K562 (cell line): ENCODE measurements around the gene VEGFB. TPM values are rescaled to one million over a fixed set of nuclear protein-coding genes. Genes with fewer than 3 reads are reported as not detected.
A peak's percentile ranks its signal among the peaks of the same experiment; 100 is the strongest.

ENCODE experiments used
- ATAC-seq: fragments of 200-7000 bp; cut with Tn5 transposase; 3 replicates; pipeline ENCODE4 v1.9.1; 2020; ENCODE audit warnings: moderate library complexity
- BruUV-seq: library from RNA; stranded (reverse); fragments of 400-500 nt; replicated peaks from 2 replicates; lab custom pipeline; 2021; lab: Mats Ljungman, UMichigan
- CTCF ChIA-PET: fragments of 300-600 bp; formaldehyde crosslinking; extraction: SDS; loops from one replicate; lab custom pipeline; 2021; ENCODE audit warnings: low intra/inter-chr PET ratio; lab: Yijun Ruan, JAX
- POLR2A ChIA-PET: fragments of 300-600, 350-650 bp; sonication (Branson Sonifier 250); formaldehyde crosslinking; extraction: SDS; loops from one replicate; lab custom pipeline; 2021; ENCODE audit warnings: antibody characterized with exemption, inconsistent platforms; lab: Yijun Ruan, JAX
- DNase-seq, 4 experiments: peaks; one replicate each; pipeline versions ENCODE4 v3.0.0 to v3.0.0-alpha.2; 2011 to 2018; ENCODE audit warnings: low spot score in 3 of 4, mixed read lengths in 3 of 4; ENCODE audit errors: extremely low read depth in 1 of 4
- FAIRE-seq: peaks from 2 replicates; lab custom pipeline; 2011; peaks lifted over from hg19 to GRCh38; lab: Jason Lieb, UNC
- H2AFZ ChIP-seq: 2 replicates; pipeline ENCODE4 v1.6.0; 2011; ENCODE audit warnings: low read depth, low read length, control low read depth, inconsistent platforms
- H3K27ac ChIP-seq: fragments of 200-600 bp; 3 replicates; pipeline ENCODE4 v1.8.0; 2011; ENCODE audit warnings: low read depth, mild to moderate bottlenecking, control low read depth, inconsistent platforms, low read length, moderate library complexity, mixed read lengths; ENCODE audit errors: extremely low read depth
- H3K27me3 ChIP-seq, 2 experiments: fragments of 300-600 bp in 1 of 2; 2 replicates in 1 of 2; 3 replicates in 1 of 2; pipeline versions ENCODE4 v1.6.0 to v1.8.0; 2011; ENCODE audit warnings: inconsistent platforms in 2 of 2, low read length in 2 of 2, mild to moderate bottlenecking in 1 of 2, mixed read lengths in 1 of 2, moderate library complexity in 1 of 2; ENCODE audit not compliant: control insufficient read depth in 2 of 2, insufficient read depth in 2 of 2
- H3K36me3 ChIP-seq: fragments of 300-600 bp; 3 replicates; pipeline ENCODE4 v1.8.0; 2011; ENCODE audit warnings: mild to moderate bottlenecking, low read length, inconsistent platforms; ENCODE audit not compliant: control insufficient read depth, insufficient read depth
- H3K4me1 ChIP-seq, 2 experiments: fragments of 200-600 bp in 1 of 2; replicated peaks in 1 of 2; 2 replicates in 1 of 2; 3 replicates in 1 of 2; pipeline versions ENCODE4 v1.5.1 to v1.8.0; 2011; ENCODE audit warnings: inconsistent platforms in 2 of 2, low read length in 2 of 2, mild to moderate bottlenecking in 1 of 2, mixed read lengths in 1 of 2, moderate library complexity in 1 of 2; ENCODE audit not compliant: control insufficient read depth in 2 of 2, insufficient read depth in 2 of 2
- H3K4me2 ChIP-seq: 2 replicates; pipeline ENCODE4 v1.6.1; 2011; ENCODE audit warnings: low read length, control low read depth, inconsistent platforms, mixed read lengths; ENCODE audit not compliant: insufficient read depth
- H3K4me3 ChIP-seq: fragments of 200-600 bp; sonication (generic), shearing (Covaris generic); 2 replicates; pipeline ENCODE4 v1.5.1; 2016; ENCODE audit warnings: control low read depth, inconsistent platforms
- H3K79me2 ChIP-seq: fragments of 200-600 bp; 3 replicates; pipeline ENCODE4 v1.8.0; 2011; ENCODE audit warnings: low read length, inconsistent platforms; ENCODE audit not compliant: control insufficient read depth, insufficient read depth
- H3K9ac ChIP-seq, 2 experiments: 2 replicates each; pipeline versions ENCODE4 v1.6.0 to v1.6.1; 2011; ENCODE audit warnings: low read depth in 2 of 2, low read length in 2 of 2, control low read depth in 1 of 2, inconsistent platforms in 1 of 2, mild to moderate bottlenecking in 1 of 2, mixed read lengths in 1 of 2; ENCODE audit not compliant: insufficient read depth in 1 of 2
- H3K9me1 ChIP-seq: one replicate; pipeline ENCODE4 v1.6.0; 2011; ENCODE audit warnings: inconsistent platforms, mild to moderate bottlenecking, low read length, moderate library complexity; ENCODE audit not compliant: control insufficient read depth, insufficient read depth
- H3K9me3 ChIP-seq: replicated peaks from 2 replicates; pipeline ENCODE4 v1.5.1; 2011; ENCODE audit warnings: low read depth, low read length, inconsistent platforms; ENCODE audit not compliant: control insufficient read depth, insufficient read depth
- H4K20me1 ChIP-seq: replicated peaks from 2 replicates; pipeline ENCODE4 v1.6.1; 2011; ENCODE audit warnings: low read length, inconsistent platforms, mixed read lengths; ENCODE audit not compliant: control insufficient read depth, insufficient read depth
- ATF6 ChIP-seq: sonication (generic); formaldehyde crosslinking; IDR thresholded peaks from 2 replicates; pipeline ENCODE4 v1.4.0; 2020; ENCODE audit warnings: mild to moderate bottlenecking, missing genetic modification reagents
- CHAMP1 ChIP-seq: fragments of 450-650 bp; IDR thresholded peaks from 2 replicates; pipeline ENCODE4 v1.6.1; 2016; ENCODE audit warnings: mild to moderate bottlenecking
- DDX20 ChIP-seq: fragments of 450-650 bp; IDR thresholded peaks from 2 replicates; pipeline ENCODE4 v1.6.1; 2016; ENCODE audit warnings: missing genetic modification characterization, low read depth, mild to moderate bottlenecking, missing compliant biosample characterization, moderate library complexity
- POLR2G ChIP-seq: fragments of 200-400 bp; formaldehyde crosslinking; IDR thresholded peaks from 2 replicates; pipeline ENCODE4 v1.6.1; 2017; ENCODE audit warnings: low read depth, mild to moderate bottlenecking, antibody characterized with exemption, low read length, moderate library complexity
- PPARD ChIP-seq: fragments of 250-450 bp; sonication (Bioruptor Pico); IDR thresholded peaks from 2 replicates; pipeline ENCODE4 v1.8.0; 2022; ENCODE audit warnings: inconsistent platforms, mild to moderate bottlenecking, moderate library complexity
- RBFOX2 ChIP-seq: fragments of 200-400 bp; formaldehyde crosslinking; IDR thresholded peaks from 2 replicates; pipeline ENCODE4 v1.6.1; 2017; ENCODE audit warnings: low read depth, mild to moderate bottlenecking, low read length, moderate library complexity
- ZFP1 ChIP-seq: fragments of 450-650 bp; formaldehyde crosslinking; IDR thresholded peaks from 2 replicates; pipeline ENCODE4 v1.4.0; 2020; ENCODE audit warnings: mild to moderate bottlenecking, mixed read lengths
- WGBS: fragments of 100-300 bp; shearing (Covaris generic); methylation state at CpG from one replicate; pipeline ENCODE4 v1.1.6; 2016; ENCODE audit warnings: low coverage, mixed read lengths; ENCODE audit not compliant: insufficient coverage; ENCODE audit errors: missing lambda C conversion rate; 5-methylcytosine and 5-hydroxymethylcytosine counted together
- in situ Hi-C: fragments of 300-500 bp; cut with MboI; formaldehyde crosslinking; loops from 4 replicates; pipeline ENCODE4 v1.15.0; 2018; ENCODE audit warnings: inconsistent platforms, mixed read lengths
- intact Hi-C: fragments of 100-400 bp; cut with micrococcal nuclease; formaldehyde crosslinking; loops from 2 replicates; pipeline ENCODE4 v1.14.2; 2022
- polyA plus RNA-seq, 8 experiments: library from polyadenylated mRNA; depleted of rRNA in 4 of 8; stranded (reverse) in 5 of 8; unstranded in 3 of 8; fragments of >200 nt; fragmentation: Nextera tagmentation in 2 of 8; fragmentation: Illumina TruSeq in 1 of 8; extraction: Ambion mirVana in 2 of 8; extraction: Trizol in 1 of 8; gene quantifications; 2 replicates each; pipeline versions ENCODE4 v1.2.1 to v1.2.3, GENCODE V29; 2011 to 2014; ENCODE audit warnings: inconsistent platforms in 1 of 8, missing spikeins in 1 of 8
- total RNA-seq, 7 experiments: library from RNA; depleted of rRNA in 6 of 7; stranded (reverse); fragments of >200 nt in 6 of 7; fragmentation: Illumina TruSeq in 2 of 7; extraction: Trizol in 2 of 7; gene quantifications; 2 replicates each; pipeline versions ENCODE4 v1.2.1 to v1.2.3, GENCODE V29; 2011 to 2021; ENCODE audit warnings: low replicate concordance in 1 of 7

VEGFB gene
- total and polyA plus RNA-seq, 9 of the 15 experiments (the other 6 are each of a cell fraction or from before 2014, with no cell fraction given): 11.0 to 83.4 (median 25.7) TPM

- in situ Hi-C loops: no loop called here
- BruUV-seq: no TSS peak
- ATAC-seq: no peak
- POLR2A ChIA-PET: interaction anchor here (7.0 kb wide), 1 partner anchor 13 kb away, joined by 57 read pairs; the partner anchor contains the start of gene FERMT3
- Histone ChIP-seq H3K27me3 (no peaks in the 10 kb centered on the region), H3K4me3 (no peak overlapping the region), H3K79me2 (peaks cover 5% of the 10 kb centered on the region), H3K4me2 (no peak overlapping the region), H3K36me3 (peaks cover 81% of the 10 kb centered on the region), H3K9ac (no peak overlapping the region), H3K9me1 (peaks cover 5% of the 10 kb centered on the region), H3K27ac (no peak overlapping the region), H3K9me3 (no peaks in the 10 kb centered on the region), H2AFZ (no peak overlapping the region), H4K20me1 (no peaks in the 10 kb centered on the region), H3K4me1 (peaks cover 0 to 37% of the 10 kb centered on the region in 2 experiments; a peak in 3 of 5 replicates)
- TF ChIP-seq CHAMP1 (no peak), PPARD (CRISPR knock-in tag) (no peak), DDX20 (no peak), RBFOX2 (peak; percentile 59), POLR2G (peak; percentile 57; the same call in 1 of the 2 replicates), ZFP1 (CRISPR knock-in tag) (no peak), ATF6 (CRISPR knock-in tag) (no peak)
- 89% methylated on average over 14 of the region's 17 CpGs for WGBS
- intact Hi-C loops: no loop called here
- no peak for DNase-seq
- no peak for FAIRE-seq
- CTCF ChIA-PET: no interaction called here
These were observed 14.1 kb upstream of the VEGFB start for GRCh38 chr11:64220271-64220670.
